D721Med (cell line): Measurements from ENCODE around the gene IL4I1.

Source experiments
- DNase-seq: peaks from one replicate; pipeline ENCODE4 v3.0.0; 2011; ENCODE audit warnings: low spot score; ENCODE audit not compliant: insufficient read length
- FAIRE-seq: peaks from 2 replicates; lab custom pipeline; 2011; peaks lifted over from hg19 to GRCh38; lab: Jason Lieb, UNC
- TF ChIP-seq, protein P1 (sequence below): IDR thresholded peaks from 2 replicates; pipeline ENCODE4 v1.5.1; 2012; ENCODE audit warnings: mild to moderate bottlenecking, control low read depth; ENCODE audit not compliant: insufficient read depth; ENCODE audit errors: missing control alignments

Gene IL4I1

DNA sequence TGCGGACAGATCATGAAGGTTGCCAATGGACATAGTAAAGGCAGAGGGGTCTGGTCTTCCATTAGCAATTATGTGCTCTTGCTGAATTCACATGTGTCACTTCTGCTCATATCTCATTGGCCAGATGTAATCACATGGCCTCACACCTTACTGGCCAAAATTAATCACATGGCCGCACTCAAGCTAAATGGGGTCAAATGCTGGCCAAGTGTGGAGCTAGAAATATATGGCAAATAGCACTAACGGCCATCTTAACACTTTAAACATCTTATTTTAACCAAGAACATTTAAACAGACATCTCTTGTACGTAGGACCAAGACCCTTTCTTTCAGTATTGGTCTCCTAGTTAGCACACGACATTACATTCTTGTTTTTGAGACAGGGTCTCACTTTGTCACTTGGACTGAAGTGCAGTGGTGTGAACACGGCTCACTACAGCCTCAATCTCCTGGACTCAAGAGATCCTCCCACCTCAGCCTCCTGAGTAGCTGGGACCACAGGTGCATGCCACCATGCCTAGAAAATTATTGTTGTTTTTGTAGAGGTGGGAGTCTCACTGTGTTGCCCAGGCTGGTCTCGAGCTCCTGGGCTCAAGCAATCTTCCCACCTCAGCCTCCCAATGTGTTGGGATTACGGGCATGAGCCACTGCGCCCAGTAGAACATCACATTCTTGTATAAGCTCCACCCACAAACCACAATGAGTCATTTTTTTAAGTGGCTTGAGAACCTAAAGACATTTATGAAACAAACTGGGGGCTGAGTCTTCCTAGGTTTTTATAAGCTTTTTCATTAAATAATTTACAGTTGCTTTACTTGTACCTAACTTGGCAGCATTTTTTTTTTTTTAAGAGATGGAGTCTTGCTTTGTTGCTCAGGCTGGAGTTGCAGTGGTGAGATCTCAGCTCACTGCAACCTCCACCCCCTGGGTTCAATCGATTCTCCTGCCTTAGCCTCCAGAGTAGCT lies 48.7 kb downstream of the IL4I1 start:
- no peak for FAIRE-seq
- TF ChIP-seq, protein P1, sequence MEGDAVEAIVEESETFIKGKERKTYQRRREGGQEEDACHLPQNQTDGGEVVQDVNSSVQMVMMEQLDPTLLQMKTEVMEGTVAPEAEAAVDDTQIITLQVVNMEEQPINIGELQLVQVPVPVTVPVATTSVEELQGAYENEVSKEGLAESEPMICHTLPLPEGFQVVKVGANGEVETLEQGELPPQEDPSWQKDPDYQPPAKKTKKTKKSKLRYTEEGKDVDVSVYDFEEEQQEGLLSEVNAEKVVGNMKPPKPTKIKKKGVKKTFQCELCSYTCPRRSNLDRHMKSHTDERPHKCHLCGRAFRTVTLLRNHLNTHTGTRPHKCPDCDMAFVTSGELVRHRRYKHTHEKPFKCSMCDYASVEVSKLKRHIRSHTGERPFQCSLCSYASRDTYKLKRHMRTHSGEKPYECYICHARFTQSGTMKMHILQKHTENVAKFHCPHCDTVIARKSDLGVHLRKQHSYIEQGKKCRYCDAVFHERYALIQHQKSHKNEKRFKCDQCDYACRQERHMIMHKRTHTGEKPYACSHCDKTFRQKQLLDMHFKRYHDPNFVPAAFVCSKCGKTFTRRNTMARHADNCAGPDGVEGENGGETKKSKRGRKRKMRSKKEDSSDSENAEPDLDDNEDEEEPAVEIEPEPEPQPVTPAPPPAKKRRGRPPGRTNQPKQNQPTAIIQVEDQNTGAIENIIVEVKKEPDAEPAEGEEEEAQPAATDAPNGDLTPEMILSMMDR: no peak
- no peak for DNase-seq

DNA sequence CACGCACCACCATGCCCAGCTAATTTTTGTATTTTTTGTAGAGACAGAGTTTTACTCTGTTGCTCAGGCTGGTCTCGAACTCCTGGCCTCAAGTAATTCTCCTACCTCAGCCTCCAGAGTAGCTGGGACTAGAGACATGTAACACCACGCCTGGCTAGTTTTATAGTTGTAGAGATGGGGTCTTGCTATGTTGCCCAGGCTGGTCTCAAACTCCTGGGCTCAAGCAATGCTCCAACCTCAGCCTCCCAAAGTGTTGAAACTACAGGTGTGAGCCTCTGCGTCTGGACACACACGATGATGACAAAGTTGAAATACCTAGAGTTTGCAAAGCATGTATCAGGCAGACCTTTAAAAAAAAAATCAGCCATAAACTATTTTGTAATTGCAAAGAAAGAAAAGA lies 50.3 kb downstream of the IL4I1 start:
- no peak for FAIRE-seq
- DNase-seq: no peak

DNA sequence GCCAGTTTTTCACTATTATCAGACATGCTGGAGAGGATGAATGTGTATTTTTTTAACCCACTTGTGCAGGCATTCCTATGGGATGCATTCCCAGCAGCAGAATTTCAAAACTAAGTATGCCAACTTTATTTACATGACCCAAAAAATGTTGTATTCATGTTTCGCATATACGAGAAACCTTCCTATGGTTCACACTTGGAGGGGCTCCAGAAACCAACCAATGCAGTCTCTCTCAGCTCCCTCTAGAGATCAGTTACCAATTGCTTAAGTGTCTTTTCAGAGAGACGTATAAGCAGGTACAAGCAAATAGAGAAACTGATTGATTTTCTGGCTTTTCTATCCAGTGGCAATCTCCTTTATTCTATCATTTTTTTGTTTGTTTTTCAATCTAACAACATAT lies 51.3 kb downstream of the IL4I1 start:
- no peak for FAIRE-seq
- TF ChIP-seq, protein P1: no peak

More for the DNA sequence above, 50.3 kb downstream of the IL4I1 start:
- TF ChIP-seq, protein P1: no peak

DNA sequence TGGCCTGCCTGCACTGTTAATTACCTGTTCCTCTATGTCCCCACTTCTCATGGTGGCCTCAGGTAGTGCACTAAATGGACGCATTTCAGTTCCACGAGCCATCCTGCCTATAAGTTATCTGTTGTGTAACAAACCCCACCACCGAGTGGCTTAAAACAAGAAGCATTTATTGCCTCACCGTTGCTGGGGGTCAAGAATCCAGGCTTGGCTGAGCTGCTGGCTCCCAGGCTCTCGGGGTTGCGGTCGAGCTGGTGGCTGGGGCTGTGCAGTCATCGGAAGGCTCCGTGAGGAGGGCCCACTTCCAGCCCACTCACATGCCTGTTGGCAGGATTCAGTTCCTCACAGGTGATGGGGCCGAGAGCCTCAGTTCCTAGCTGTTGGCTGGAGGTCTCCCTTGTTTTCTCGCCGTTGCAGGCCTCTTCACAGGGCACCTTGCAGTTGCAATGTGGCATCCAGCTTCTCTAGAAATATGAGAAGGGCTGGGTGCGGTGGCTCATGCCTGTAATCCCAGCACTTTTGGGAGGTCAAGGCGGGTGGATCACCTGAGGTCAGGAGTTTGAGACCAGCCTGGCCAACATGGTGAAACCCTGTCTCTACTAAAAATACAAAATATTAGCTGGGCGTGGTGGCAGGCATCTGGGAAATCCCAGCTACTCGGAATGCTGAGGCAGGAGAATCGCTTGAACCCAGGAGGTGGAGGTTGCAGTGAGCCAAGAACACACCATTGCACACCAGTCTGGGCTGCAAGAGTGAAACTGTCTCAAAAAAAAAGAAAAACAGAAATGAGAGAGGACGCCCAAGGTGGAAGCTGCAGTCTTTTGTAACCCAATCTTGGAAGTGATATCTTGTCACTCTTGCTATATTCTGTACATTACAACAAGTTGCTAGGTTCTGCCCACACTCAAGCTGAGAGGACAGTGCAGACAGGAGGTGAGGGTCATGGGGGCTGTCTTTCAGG lies 52.3 kb downstream of the IL4I1 start:
- DNase-seq (no peak), FAIRE-seq (no peak)
- TF ChIP-seq, protein P1: no peak

More for the DNA sequence above, 51.3 kb downstream of the IL4I1 start:
- DNase-seq: no peak

DNA sequence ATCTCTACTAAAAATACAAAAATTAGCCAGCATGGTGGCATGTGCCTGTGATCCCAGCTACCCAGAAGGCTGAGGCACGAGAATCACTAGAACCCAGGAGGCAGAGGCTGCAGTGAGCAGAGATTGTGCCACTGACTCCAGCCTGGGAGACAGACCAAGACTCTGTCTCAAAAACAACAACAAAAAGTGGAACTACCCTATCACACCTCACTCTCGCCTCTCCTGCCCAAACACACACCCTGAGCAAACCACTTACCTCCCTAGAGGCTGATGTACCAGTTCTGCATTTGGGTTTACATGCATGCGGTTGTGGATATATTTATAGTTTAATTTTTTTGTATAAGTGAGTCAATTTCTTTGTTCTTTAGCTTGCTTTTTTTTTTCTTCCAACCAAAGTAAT lies 53.4 kb downstream of the IL4I1 start:
- DNase-seq: no peak
- TF ChIP-seq, protein P1: no peak
- FAIRE-seq: no peak

DNA sequence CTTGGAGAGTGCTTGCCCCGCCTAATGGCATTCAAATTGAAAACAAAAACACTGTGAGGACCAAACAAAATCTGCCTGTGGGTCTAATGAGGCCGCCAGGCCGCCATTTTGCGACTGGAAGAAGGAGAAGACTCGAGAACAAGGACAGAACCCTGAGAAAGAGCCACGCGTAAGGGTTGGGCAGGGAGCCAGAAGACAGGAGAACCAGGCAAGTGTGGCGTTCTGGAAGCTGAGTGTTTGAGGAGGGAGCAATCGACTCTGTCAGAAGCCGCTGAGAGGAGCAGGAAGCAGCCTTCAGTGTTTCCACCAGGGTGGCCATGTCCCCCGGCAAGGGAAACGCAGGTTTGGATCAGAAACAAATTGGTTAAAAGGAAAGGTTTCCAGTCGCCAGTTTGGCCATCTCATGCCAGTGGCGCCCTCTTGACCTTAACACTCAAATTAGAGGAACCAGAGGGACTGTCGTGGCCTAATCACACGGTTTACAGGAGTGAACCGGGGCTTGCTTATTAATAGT lies 55.9 kb downstream of the IL4I1 start:
- TF ChIP-seq, protein P1: no peak
- DNase-seq: no peak
- no peak for FAIRE-seq
